Mesothelial cell of epicardium (in vitro differentiated cells): Measurements from ENCODE around the gene ITGB3. TPM values are rescaled to one million over a fixed set of nuclear protein-coding genes. Genes with fewer than 3 reads are reported as not detected.
A peak's percentile ranks its signal among the peaks of the same experiment; 100 is the strongest.

Experiments used
- DNase-seq, 2 experiments: peaks; one replicate each; pipeline ENCODE4 v3.0.0; 2021; ENCODE audit warnings: low spot score in 2 of 2; ENCODE audit not compliant: unreplicated experiment in 2 of 2
- H3K27ac Mint-ChIP-seq: 2 replicates; pipeline ENCODE4 v1.8.0; 2021; ENCODE audit warnings: mixed read lengths
- H3K27me3 Mint-ChIP-seq: 2 replicates; pipeline ENCODE4 v1.8.0; 2021; ENCODE audit warnings: low read depth, mixed read lengths
- H3K36me3 Mint-ChIP-seq: 2 replicates; pipeline ENCODE4 v1.8.0; 2021; ENCODE audit warnings: mixed read lengths
- H3K4me1 Mint-ChIP-seq: 2 replicates; pipeline ENCODE4 v1.8.0; 2021; ENCODE audit warnings: mixed read lengths
- H3K4me3 Mint-ChIP-seq: 2 replicates; pipeline ENCODE4 v1.8.0; 2021; ENCODE audit warnings: mild to moderate bottlenecking, moderate library complexity, mixed read lengths
- H3K9me3 Mint-ChIP-seq: 2 replicates; pipeline ENCODE4 v1.8.0; 2021; ENCODE audit warnings: mixed read lengths
- CTCF ChIP-seq: fragments of 200-600 bp; sonication (generic); IDR thresholded peaks from one replicate; pipeline ENCODE4 v1.5.0; 2021; ENCODE audit warnings: antibody characterized with exemption; ENCODE audit not compliant: unreplicated experiment
- total RNA-seq: library from RNA; stranded (reverse); gene quantifications from 3 replicates; pipeline ENCODE4 v1.2.1, GENCODE V29; 2021

The ITGB3 gene
- total RNA-seq, 1 donor from 2014 or later: 1.0 TPM

DNA sequence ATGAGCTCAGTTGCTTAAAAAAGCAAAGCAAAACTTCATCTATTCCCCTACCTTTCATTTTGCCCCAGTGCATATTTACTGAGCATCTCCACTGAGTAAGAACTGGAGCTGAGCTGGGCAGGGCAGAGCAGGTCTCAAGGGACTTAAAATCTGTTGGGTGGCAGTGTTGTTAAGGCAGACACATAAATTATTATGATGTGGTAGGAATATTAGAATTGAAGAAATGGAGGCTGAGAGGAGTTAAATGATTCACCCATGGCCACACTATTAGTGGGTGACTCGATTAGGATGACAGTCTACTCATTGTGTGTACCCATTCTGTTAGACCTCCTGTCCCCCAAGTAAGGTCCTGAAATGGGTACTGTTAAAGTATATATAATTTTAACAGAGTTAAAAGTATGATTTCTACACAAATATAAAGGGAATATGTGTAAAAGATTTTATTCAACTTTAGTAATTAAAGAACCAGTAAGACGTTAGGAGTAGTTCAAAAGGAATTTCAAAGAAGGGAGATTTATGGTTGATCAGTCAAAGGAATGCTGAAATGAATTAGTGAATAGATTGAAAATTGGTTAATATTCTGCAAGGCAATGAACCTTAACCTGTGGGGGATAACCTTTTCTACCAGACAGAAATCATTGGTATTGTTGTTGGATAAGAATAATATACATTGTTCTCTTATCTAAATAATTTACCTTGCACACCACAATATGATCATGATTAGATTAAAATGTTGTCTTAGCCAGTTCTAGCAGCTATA, 17.5 kb downstream of the ITGB3 start:
- Mint-ChIP-seq H3K27ac (no peak overlapping the region), H3K36me3 (no peaks in the 10 kb centered on the region), H3K9me3 (peaks cover 7% of the 10 kb centered on the region), H3K4me3 (no peak overlapping the region), H3K4me1 (peaks cover 16% of the 10 kb centered on the region), H3K27me3 (no peaks in the 10 kb centered on the region)
- no peak for DNase-seq
- TF ChIP-seq CTCF: no peak

GRCh38 chr17:47272491-47272890, 18.9 kb downstream of the ITGB3 start:
- H3K4me1 Mint-ChIP-seq: peaks cover 28% of the 10 kb centered on the region
- H3K9me3 Mint-ChIP-seq: peaks cover 7% of the 10 kb centered on the region
- TF ChIP-seq CTCF: no peak
- no peaks in the 10 kb centered on the region for H3K27me3 Mint-ChIP-seq
- no peak overlapping the region for H3K27ac Mint-ChIP-seq
- no peaks in the 10 kb centered on the region for H3K36me3 Mint-ChIP-seq
- H3K4me3 Mint-ChIP-seq: no peak overlapping the region
- DNase-seq: no peak

DNA sequence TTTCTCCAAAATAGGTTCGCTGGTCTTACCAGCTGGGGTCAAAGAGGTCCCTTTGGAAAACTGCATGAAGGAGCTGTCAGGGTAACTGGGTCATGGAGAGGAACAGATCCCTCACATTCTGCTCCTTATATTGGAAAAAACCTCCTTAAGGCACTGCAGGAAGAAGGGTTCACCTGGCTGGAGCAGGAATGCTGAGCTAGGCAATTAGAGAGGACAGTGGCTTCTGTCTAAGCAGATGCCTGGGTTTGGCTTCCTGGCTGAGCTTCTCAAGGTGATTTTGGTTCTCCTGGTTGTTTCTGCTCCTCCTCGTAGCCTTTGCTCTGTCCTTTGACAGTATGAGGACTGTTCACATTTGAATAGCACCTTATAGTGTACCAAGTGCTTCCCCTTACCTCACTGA, 19.6 kb downstream of the ITGB3 start:
- Mint-ChIP-seq H3K4me1 (peaks cover 28% of the 10 kb centered on the region), H3K9me3 (peaks cover 7% of the 10 kb centered on the region), H3K4me3 (no peak overlapping the region), H3K27me3 (no peaks in the 10 kb centered on the region), H3K27ac (no peak overlapping the region), H3K36me3 (no peaks in the 10 kb centered on the region)
- no peak for TF ChIP-seq CTCF
- no peak for DNase-seq

DNA sequence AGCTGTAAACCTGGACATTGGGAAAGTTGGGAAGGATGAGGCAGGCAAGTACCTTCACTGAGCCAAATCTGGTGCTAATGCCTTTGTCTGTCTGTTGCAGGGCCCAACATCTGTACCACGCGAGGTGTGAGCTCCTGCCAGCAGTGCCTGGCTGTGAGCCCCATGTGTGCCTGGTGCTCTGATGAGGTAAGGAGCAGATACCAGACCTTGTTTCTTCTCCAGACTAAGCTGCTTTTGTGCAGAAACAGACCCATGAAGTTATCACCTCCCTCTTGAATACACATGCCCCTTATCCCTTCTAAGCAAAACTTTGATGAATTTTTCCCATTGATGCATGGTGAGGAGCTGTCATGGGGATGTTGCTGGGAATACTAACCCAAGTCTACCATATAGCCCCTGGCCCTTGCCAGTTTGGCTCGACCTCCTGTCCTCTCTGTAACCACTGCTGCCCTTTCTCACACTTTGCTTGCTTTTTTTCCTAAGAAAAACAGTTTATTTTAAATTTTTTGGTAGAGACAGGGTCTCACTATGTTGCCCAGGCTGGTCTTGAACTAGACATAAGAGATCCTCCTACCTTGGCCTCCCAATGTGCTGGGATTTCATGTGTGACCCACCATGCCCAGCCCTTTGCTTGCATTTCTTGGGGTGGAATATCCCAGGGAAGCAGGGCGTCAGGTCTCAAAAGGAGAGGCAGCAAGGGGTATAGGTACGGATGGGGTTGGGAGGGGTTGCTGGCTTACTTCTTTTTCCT, 20.9 kb downstream of the ITGB3 start:
- Mint-ChIP-seq H3K27ac (peak overlapping the region; percentile 87), H3K9me3 (peaks cover 3% of the 10 kb centered on the region), H3K27me3 (no peaks in the 10 kb centered on the region), H3K4me3 (no peak overlapping the region), H3K36me3 (no peaks in the 10 kb centered on the region), H3K4me1 (peaks cover 34% of the 10 kb centered on the region)
- TF ChIP-seq CTCF: no peak
- DNase-seq: no peak

DNA sequence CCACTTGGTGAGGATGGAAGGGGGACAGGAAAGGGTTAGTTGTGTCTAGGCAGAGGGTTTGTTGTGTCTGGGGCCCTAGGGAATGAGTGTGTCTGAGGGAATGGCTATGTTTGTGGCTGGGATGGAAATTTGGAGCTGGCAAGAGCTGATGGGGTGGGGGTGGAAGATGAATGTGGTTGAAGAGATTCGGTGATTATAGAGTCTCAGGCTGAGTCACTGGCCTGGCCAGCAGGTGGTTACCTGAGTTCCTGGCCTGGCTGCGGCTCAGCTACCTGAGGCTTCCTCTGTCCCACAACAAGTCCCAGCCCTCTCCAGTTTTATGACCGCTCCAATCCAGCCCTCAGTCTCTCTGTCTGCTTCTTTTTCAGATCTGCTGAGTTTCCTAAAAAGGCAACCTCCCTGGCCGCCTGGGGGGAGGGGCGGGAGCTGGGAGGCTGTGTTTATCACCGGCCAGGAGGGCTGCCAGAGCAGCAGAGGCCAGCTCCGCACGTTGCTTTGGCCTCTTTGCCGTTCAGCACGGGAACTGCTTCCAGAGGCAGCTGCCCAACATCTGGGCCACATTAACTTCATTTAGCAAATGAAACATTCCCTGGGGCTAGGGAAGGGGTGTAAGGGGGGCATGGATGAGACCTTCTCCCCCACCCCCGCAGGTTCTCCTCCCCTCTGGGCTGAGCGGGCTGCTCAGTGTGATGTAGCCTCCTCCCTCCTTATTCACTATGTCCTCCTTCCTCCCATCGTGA, 21.8 kb downstream of the ITGB3 start:
- Mint-ChIP-seq H3K27me3 (no peaks in the 10 kb centered on the region), H3K4me3 (peak overlapping the region; percentile 17)

More for the DNA sequence above, 21.8 kb downstream of the ITGB3 start:
- peak; percentile 48 to 74 for DNase-seq
- H3K4me1 Mint-ChIP-seq: peaks cover 36% of the 10 kb centered on the region
- TF ChIP-seq CTCF: no peak
- no peaks in the 10 kb centered on the region for H3K9me3 Mint-ChIP-seq
- H3K36me3 Mint-ChIP-seq: no peaks in the 10 kb centered on the region
- peak overlapping the region; percentile 87 for H3K27ac Mint-ChIP-seq
